Testis (tissue), 2 donors: ENCODE results near the gene BIK.

Experiments
- CTCF ChIP-seq, 3 experiments: fragments of 450-650 bp in 2 of 3; fragments of 200-600 bp in 1 of 3; sonication (generic) in 1 of 3; IDR thresholded peaks; one replicate each; pipeline ENCODE4 v1.5.1; 2016 to 2019; ENCODE audit warnings: antibody characterized with exemption in 3 of 3, mild to moderate bottlenecking in 2 of 3, moderate library complexity in 1 of 3
- POLR2A ChIP-seq: fragments of 450-650 bp; IDR thresholded peaks from one replicate; pipeline ENCODE4 v1.6.1; 2017; ENCODE audit warnings: antibody characterized with exemption, mild to moderate bottlenecking, moderate library complexity

DNA sequence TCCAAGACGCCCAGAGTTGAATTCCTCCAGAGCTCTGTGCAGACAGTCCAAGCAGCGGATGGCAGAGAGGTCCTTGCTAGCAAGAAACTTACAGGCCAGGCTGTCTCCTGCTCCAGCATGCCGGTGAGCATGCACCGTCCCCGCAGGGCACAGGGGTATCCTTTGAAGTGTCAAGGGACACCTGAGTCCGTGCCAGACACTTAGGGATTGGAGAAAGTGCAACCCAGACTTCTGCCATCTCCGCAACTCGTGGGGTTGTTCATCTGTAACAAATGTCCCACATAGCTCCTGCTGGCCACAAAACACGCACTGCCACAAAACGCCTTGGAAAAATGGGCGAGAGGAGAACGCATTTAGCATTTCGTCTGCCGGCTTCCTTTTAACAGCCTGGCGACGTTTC, 54.1 kb downstream of the BIK start:
- TF ChIP-seq CTCF (IDR thresholded peaks at IDR 0.05) (no peak), POLR2A (no peak)
